NCI-H345 treated with DMSO at 0.1 percent for 48 hours (cell line): ENCODE results near the gene B3GALT5.

Source experiments
- DNase-seq: peaks from one replicate; lab custom pipeline; 2025; ENCODE audit not compliant: unreplicated experiment; lab: John Stamatoyannopoulos, UW

Gene B3GALT5

GRCh38 chr21:39641827-39642450 lies 29.2 kb downstream of the B3GALT5 start:
- no peak for DNase-seq

GRCh38 chr21:39644062-39644560 lies 31.4 kb downstream of the B3GALT5 start:
- DNase-seq = no peak

- no peak for DNase-seq
Measured at GRCh38 chr21:39645331-39645730, 32.6 kb downstream of the B3GALT5 start.

GRCh38 chr21:39647476-39647875 lies 34.7 kb downstream of the B3GALT5 start:
- DNase-seq = no peak

GRCh38 chr21:39648879-39649278 lies 36.1 kb downstream of the B3GALT5 start:
- DNase-seq = no peak

GRCh38 chr21:39649526-39649925 lies 36.8 kb downstream of the B3GALT5 start:
- DNase-seq = no peak

GRCh38 chr21:39650306-39650705 lies 37.6 kb downstream of the B3GALT5 start:
- DNase-seq = no peak

GRCh38 chr21:39650801-39651200 lies 38.1 kb downstream of the B3GALT5 start:
- DNase-seq = no peak

- no peak for DNase-seq
Measured at GRCh38 chr21:39651206-39651605, 38.5 kb downstream of the B3GALT5 start.

GRCh38 chr21:39654951-39655350 lies 42.2 kb downstream of the B3GALT5 start:
- DNase-seq = no peak

- no peak for DNase-seq
Measured at GRCh38 chr21:39655589-39655988, 42.8 kb downstream of the B3GALT5 start.

- DNase-seq = no peak
Measured at GRCh38 chr21:39656209-39656608, 43.5 kb downstream of the B3GALT5 start.

- DNase-seq = no peak
Measured at GRCh38 chr21:39657091-39657689, 44.5 kb downstream of the B3GALT5 start.

GRCh38 chr21:39658066-39658465 lies 45.3 kb downstream of the B3GALT5 start:
- DNase-seq = no peak

- DNase-seq = no peak
Measured at GRCh38 chr21:39659070-39659815, 46.5 kb downstream of the B3GALT5 start.

- DNase-seq = peak; percentile 83
Measured at GRCh38 chr21:39660191-39660980, 47.6 kb downstream of the B3GALT5 start.

- DNase-seq = no peak
Measured at GRCh38 chr21:39661121-39661520, 48.4 kb downstream of the B3GALT5 start.

- no peak for DNase-seq
Measured at GRCh38 chr21:39661740-39662139, 49.0 kb downstream of the B3GALT5 start.

- DNase-seq = no peak
Measured at GRCh38 chr21:39662411-39662953, 49.7 kb downstream of the B3GALT5 start.

GRCh38 chr21:39663066-39663465 lies 50.3 kb downstream of the B3GALT5 start:
- DNase-seq = no peak
